ENCODE data around the gene HNRNPA1.
A peak's percentile ranks its signal among the peaks of the same experiment; 100 is the strongest.
"Not testable (repeated sequence)": the region's sequence is repeated elsewhere in the genome, so short reads cannot be mapped to it uniquely, and the experiment has no call there.

HNRNPA1 gene

DNA sequence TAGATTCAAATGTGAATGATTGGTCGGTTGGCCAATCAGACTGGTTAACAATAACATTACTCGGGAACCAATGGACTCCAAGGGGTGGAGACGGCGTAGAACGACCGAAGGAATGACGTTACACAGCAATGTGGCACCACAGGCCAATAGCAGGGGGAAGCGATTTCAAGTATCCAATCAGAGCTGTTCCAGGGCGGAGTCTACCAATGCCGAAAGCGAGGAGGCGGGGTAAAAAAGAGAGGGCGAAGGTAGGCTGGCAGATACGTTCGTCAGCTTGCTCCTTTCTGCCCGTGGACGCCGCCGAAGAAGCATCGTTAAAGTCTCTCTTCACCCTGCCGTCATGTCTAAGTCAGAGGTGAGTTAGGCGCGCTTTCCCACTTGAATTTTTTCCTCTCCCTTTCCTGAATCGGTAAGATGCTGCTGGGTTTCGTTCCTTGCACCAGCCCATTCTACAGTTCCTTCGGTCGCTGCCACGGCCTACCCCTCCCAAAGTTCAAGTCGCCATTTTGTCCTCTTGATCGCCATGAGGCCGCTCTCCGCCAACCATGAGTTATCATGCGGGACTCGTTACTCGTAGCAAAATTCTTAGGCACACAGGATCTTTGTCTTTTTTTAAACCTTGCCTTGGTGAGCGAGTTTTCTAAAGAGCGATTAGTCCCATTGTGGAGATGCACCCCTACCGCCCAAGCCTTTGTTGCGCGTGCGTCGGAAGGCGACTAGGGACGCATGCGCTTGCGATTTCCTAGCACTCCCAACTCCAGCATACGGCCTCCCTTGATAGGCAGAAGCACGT lies at the start of gene HNRNPA1:
TSS of gene HNRNPA1 (plus strand) at position 259 of the 793 bp plus-strand sequence. CDS start at position 341, 82 bp downstream.
- ChIA-PET POLR2A (interaction anchor here (0.7 to 3.1 kb wide), 20 partner anchors 11 to 1693 kb away, joined by 3 to 33 read pairs (median 7); partner anchors contain the start of genes COPZ1, NFE2 and RAB5B), CTCF (interaction anchor here (0.8 to 4.4 kb wide), 13 partner anchors 13 to 90 kb away, joined by 3 to 27 read pairs (median 5); partner anchors contain the start of gene COPZ1)
- TF ChIP-seq, protein P1, sequence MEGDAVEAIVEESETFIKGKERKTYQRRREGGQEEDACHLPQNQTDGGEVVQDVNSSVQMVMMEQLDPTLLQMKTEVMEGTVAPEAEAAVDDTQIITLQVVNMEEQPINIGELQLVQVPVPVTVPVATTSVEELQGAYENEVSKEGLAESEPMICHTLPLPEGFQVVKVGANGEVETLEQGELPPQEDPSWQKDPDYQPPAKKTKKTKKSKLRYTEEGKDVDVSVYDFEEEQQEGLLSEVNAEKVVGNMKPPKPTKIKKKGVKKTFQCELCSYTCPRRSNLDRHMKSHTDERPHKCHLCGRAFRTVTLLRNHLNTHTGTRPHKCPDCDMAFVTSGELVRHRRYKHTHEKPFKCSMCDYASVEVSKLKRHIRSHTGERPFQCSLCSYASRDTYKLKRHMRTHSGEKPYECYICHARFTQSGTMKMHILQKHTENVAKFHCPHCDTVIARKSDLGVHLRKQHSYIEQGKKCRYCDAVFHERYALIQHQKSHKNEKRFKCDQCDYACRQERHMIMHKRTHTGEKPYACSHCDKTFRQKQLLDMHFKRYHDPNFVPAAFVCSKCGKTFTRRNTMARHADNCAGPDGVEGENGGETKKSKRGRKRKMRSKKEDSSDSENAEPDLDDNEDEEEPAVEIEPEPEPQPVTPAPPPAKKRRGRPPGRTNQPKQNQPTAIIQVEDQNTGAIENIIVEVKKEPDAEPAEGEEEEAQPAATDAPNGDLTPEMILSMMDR (IDR thresholded peaks at IDR 0.05; ENCODE audit: insufficient read depth, low read length, missing control alignments): no peak
- peak within 1 kb of the TSS; percentile 92 for H3K4me3 ChIP-seq (ENCODE audit: low read depth, low read length)
- peak; percentile 99 for DNase-seq (ENCODE audit: low read depth, low spot score)

DNA sequence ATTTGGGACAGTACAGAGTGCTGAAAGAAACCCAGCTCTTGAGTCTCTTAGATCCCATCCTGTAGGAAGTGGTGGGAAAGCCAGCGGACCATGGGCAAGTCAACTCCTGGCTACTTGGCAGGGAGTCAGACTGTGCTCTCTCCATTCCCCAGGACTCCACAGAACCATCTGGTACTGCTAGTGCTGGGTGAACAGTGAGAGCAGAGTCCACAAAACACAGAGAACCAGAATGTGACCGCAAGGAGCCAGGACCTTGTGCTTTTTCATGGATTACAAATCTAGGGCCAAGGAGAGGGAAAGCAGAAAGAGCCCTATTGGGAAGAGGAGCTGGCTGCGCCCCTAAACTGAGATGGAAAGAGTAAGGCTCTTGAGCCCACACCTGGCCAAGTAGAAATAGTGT lies 49.3 kb upstream of the HNRNPA1 start:
- H3K4me3 ChIP-seq (ENCODE audit: low read depth, low read length); POLR2A ChIA-PET; DNase-seq (ENCODE audit: low read depth, low spot score): not testable (repeated sequence)
- CTCF ChIA-PET: interaction anchor here (0.8 to 2.3 kb wide), 9 partner anchors 10 to 173 kb away, joined by 3 to 12 read pairs (median 3); partner anchors contain the start of gene CBX5

- POLR2A ChIA-PET: interaction anchor here (0.9 kb wide), 1 partner anchor 48 kb away, joined by 3 read pairs; the partner anchor contains the start of gene HNRNPA1
- H3K4me3 ChIP-seq (ENCODE audit: low read depth, low read length): no peak overlapping the region
- CTCF ChIA-PET: interaction anchor here (0.7 to 13.1 kb wide), 4 partner anchors 13 to 23 kb away, joined by 3 to 209 read pairs (median 6); no protein-coding TSS in a partner anchor
- TF ChIP-seq, protein P1 (IDR thresholded peaks at IDR 0.05; ENCODE audit: insufficient read depth, low read length, missing control alignments): no peak
- DNase-seq (ENCODE audit: low read depth, low spot score): peak; percentile 63
These were observed 47.7 kb upstream of the HNRNPA1 start for GRCh38 chr12:54232790-54233189.

- ChIA-PET POLR2A (interaction anchor here (0.8 kb wide), 1 partner anchor 41 kb away, joined by 5 read pairs; the partner anchor contains the start of genes CBX5 and HNRNPA1), CTCF (interaction anchor here (0.9 to 13.1 kb wide), 9 partner anchors 10 to 141 kb away, joined by 3 to 209 read pairs (median 6); partner anchors contain the start of gene COPZ1)
- H3K4me3 ChIP-seq (ENCODE audit: low read depth, low read length): no peak overlapping the region
- no peak for DNase-seq (ENCODE audit: low read depth, low spot score)
- TF ChIP-seq, protein P1 (IDR thresholded peaks at IDR 0.05; ENCODE audit: insufficient read depth, low read length, missing control alignments): no peak
These were observed 42.0 kb upstream of the HNRNPA1 start for GRCh38 chr12:54238531-54238930.

DNA sequence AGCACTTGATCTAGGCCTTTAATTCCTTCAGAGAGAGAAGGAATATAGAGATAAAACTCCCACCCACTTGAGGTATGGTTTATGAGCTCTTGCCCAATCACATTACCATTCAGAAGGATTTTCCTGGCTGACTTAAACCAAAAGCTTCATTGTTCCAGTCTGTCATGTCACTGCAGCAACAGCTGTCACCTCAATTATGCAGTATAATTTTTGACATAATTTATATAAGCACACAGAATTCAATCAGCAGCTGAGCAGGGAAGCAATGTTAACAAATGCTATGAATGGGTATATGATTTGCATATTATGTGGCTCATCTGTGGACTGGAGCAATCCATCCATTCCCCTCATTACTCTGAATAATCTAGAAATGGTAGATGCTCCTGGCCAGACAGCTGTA lies 40.9 kb upstream of the HNRNPA1 start:
- no peak overlapping the region for H3K4me3 ChIP-seq (ENCODE audit: low read depth, low read length)
- no peak for DNase-seq (ENCODE audit: low read depth, low spot score)
- TF ChIP-seq, protein P1 (IDR thresholded peaks at IDR 0.05; ENCODE audit: insufficient read depth, low read length, missing control alignments): no peak
- POLR2A ChIA-PET: no interaction called here
- CTCF ChIA-PET: interaction anchor here (1.1 to 13.1 kb wide), 4 partner anchors 16 to 131 kb away, joined by 4 to 209 read pairs (median 7); partner anchors contain the start of gene COPZ1

DNA sequence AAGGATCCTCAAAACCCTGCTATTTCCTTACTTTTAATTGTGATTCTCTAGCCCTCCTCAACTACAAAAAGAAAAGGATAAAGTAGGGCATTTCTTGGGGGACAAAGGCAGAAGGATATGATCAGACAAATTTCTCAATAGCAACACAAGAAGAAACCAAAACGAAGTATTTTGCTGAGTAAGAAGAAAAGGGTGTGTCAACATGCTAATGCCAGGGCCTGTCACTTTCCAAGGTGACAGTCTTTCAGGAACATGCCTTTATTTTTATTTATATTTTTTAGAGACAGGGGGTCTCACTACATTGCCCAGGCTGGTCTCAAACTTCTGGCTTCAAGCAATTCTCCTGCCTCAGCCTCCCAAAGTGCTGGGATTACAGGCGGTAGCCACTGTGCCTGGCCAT lies 40.4 kb upstream of the HNRNPA1 start:
- no peak overlapping the region for H3K4me3 ChIP-seq (ENCODE audit: low read depth, low read length)
- CTCF ChIA-PET: interaction anchor here (1.1 to 13.1 kb wide), 5 partner anchors 9 to 130 kb away, joined by 4 to 209 read pairs (median 4); partner anchors contain the start of gene COPZ1
- POLR2A ChIA-PET: no interaction called here
- DNase-seq (ENCODE audit: low read depth, low spot score): no peak
- TF ChIP-seq, protein P1 (IDR thresholded peaks at IDR 0.05; ENCODE audit: insufficient read depth, low read length, missing control alignments): no peak
